ENCODE measurements around the gene MOB2. TPM values are rescaled to one million over a fixed set of nuclear protein-coding genes. Genes with fewer than 3 reads are reported as not detected.

The MOB2 gene
- polyA plus RNA-seq, 1 donor = 24.8 TPM

DNA sequence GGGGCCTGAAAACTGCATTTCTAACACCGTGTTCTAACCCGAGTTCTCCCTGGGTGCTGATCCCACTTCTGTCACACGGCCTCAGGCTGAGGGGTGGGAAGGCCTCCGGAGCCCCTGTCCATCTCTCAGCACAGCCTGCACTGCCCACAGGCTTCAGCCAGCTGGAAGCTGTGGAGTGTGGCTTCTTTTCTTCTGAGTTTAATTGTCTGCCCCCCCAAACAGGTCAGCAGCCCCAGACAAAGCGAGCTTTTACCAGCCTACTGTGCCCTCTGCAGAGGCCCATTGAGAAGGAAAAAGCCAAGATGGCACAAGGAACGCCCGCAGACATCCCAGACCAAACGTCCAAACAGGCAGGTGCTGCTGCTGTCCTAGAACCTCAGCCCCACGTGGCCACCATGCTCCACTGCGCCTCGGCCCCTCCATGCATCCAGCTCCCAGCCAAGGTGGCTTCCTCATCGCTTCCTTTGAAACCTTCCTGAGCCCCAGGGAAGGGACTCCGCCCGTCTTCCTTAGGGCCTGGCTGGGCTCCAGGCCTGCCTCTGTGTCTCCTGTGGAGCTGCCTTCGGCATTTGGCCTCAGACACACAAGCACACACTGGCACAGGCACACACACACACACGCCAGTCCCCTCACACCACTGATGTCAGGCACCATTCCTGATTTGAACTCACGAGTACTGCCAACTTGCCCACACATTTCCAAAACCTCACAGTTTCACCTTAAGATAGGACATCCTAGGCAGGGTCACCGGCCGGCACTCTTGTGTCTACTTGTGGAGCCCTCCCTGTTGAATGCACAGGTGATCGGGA lies 1.7 kb downstream of the MOB2 start:
- no peak for DNase-seq

DNA sequence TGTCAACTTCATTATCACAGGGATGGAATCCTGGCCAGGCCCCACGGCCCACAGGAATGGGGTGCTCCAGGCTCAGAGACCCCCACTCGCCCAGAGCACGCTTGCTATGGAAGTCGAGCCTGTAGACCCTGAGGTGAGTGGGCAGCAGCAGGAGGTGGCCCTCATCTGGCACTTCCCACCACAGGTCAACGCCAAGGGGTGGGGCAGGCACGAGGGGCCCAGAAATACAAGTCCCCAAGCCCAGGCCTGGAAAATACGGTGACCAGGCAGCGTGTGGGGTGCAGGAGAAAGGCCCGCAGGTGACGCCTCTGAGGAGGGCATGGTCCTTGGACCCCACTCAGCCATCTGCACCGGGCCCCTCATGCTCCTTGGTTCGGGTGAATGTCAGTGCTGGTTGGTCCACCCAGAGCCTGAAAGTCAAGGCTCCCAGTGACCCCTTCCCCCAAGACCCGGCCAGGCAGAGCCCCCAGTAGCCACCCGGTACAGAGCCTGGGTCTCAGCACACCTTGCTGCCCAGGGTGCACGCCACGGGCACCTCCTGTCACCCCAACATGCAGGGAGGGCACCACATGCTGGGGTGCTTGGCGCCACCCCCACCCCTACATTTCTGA lies 2.4 kb downstream of the MOB2 start:
- no peak for DNase-seq

DNA sequence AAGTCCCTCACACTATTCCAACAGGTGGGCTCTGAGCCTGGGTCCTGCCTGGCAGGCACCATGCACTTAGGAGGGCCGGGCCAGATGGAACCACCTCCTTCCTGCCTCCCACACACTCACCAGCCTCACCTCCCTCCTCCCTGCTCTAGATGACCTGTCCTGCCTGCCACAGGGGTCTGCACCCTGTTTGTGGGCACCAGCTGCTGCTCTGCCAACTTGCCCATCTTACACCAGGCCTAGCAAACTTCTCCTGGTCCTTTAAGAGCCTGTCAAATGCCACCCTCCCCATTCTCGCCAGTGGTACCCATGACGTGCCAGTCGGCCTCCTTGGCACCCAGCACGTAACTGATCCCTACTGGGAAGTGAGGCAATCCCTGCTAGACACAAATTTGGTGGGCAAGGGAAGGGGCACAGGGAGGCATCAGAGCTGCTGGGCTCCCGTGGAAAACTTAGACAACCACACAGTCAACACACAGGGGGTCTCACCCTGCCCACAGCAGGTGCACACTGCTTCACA lies 3.1 kb downstream of the MOB2 start:
- DNase-seq = no peak

DNA sequence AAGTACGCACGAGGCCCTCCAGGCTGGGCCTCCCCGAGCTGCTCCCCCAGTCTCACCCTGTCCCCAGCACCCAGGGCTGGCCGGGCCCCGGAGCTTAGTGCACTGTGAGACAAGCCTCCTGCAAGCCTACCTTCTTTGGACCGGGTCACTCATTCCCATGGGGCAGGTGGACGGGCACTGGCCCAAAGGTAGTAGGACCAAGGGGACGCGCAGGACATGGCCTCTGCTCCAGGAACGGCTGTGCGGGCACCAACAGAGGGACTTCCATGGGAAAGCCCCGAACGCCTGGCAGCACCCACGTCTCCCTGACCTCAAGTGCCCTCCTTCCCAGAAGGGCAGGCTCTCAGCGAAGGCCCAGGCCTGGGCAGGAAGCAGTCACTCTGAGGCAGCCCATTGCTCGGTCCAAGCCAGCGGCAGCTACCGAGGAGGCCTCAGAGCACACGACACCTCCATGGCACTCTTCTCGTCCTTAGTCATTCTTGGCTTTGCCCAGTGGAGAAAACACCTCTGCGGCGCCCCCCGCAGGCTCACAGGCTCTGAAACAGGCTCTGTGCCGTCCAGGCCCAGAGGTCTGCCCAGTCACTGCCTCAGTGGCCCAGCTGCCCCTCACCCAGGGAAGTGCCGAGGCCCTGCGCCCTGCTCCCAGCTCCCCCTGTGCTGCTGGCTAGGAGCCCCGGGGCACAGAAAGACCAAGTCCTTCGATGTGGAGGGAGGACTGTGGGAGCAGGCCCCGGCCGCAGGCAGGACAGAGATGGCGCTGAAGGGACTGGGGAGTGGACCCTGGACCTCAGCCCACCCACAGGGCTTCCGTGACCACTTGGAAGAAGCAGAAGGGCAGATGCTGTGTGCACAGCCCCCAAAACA lies 3.8 kb downstream of the MOB2 start:
- no peak for DNase-seq

DNA sequence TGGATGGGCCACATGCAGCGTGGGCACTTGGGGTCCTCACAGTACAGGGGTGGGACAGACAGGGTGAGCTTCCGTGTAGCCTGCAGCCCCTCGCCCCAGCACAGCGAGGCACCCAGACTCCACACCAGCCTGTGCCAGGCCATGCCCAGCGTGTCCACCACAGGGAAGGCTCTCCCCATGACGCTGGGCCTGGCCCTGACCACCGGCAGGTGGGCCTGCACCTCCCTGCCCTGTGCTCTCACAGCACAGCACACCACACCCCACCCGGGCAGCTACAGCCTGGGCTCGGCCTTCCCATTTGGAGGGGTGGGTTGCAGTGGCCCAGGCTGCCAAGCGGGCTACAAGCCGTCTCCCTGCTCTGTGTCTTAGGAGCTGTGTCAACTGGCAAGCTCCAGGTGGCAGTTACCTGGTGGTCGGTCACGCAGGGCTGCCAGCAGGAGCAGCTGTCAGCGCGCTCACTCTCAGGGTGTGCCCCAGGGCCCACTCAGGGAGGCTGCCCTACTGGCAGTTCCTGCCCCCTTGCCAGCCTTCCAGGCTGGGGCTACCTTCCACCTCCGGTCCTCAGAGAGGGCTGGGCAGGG lies 4.6 kb downstream of the MOB2 start:
- no peak for DNase-seq

DNA sequence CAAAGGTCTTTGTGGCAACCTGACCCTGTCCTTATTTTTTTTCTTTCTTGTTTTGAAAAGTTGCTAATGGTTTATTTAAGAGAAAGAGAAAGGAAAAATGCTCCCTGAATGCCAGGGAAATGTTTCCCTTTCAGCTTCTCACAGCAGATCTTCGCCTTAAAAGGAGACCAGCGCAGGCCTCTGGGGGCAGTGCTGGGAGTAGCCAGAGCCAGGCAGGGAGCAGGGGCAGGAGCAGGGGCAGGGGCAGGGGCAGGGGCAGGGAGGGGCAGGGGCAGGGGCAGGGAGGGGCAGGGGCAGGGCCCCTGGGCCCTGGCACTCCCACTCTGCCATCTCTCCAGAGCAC lies 5.1 kb downstream of the MOB2 start:
- DNase-seq = no peak

DNA sequence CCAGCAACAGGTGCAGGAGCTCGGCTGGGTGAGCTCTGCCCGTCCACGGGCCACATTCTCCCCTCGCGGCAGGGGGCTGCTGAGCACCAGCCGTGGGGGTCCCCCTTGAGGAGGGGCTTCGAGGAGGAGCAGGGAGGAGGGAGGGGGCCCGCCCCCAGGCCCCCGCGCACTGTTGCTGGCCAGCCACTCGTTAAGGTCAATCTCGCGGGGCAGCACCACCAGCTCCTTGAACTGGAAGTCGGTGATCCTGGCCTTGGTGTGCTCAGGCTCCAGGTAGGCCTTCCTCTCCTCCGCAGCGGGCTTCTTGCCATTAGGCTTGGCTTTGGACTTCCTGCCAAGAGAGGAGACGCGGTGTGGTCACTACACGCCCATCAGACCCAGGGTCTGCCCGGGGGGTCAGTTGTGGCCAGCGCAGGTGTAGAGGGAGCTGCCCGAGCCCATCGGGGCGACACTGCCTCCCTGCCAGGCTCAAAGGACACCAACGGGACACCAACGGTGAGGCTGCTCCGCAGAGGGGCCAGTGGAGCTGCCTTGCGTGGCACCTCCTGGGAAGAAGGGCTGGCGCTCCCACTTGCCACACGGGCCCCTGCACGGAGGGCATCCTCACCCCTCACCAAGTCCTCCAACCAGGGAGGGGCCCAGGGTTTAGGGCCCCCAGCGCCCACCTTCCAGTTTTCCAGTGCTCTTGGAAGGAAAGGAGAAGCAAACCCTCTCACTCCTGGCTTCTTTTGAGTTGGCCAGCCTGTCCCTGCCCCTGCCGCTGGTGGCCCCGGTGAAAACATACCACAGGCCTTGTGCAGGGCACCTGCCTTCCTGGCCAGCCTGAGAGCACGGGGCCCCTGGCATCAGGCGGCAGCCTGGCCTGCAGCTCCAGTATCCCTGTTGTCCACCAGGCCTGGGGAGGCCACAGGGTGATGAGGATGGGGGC lies 5.8 kb downstream of the MOB2 start:
- no peak for DNase-seq

DNA sequence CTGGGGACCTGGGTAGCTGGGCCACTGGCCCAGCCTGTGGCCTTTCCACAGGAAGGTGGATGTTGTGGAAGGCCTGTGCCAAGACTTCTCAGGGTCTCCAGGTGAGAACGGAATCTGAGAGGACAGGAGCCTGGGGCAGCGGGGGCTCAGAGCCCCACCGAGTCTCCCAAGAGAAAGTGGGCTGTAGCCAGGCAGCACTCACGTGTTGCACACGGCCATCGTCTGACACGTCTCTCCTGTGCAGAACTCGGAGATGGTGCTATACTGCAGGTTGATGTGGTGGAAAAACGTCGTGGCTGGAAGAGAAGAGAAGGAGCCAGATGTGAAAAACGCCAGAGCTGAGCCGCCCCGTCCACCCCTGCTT lies 6.4 kb downstream of the MOB2 start:
- no peak for DNase-seq

DNA sequence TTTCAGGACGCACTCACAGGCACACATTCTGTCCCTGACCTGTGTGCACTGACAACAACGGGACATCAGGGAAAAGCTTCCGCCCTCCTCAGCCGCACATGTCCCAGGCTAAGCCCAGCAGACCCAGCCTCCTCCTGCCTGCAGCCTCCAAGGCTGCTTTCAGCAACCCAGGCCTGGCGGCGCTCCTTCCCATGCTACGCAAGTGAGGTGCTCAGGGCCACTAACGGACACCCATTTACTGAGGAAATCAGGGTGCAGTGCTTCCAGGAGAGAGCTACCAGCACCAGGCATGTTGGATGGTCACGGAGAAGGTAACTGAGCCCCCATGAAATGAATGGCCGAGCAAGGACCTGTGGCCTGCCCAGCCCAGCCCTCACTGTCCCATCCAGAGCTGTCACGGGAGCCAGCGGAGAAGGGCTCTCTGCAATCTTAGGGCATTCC lies 6.9 kb downstream of the MOB2 start:
- DNase-seq = no peak

DNA sequence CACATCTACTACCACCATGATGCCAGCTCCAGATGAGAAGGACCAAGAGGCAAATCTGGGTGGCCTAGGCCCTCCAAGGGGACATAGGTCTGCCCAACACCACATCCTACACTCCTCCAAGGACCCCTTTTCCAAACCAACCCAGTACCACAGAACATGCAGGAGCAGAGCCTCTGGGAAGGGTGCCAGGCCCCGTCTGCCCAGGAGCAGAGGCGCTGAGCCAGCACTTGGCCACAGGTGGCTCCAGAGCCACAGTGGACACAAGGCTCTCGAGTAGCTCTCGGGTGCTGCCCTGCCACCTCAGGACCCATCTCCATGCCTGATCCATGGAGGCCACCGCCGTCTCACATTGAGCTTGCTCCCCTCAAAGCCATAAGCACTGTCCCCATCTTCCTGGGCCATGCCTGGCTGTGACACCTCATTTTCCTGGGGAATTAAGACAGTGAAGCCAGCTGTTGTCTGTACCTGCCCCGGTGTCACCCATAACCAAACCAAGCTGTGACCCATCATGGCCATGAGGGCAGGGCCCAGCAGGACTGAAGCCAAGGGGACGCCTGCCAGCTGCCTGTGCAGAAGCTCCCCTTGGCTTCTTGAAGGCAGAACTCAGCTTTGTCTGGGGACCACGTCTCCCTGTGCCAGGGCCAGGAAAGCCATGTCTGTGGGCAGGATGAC lies 7.4 kb downstream of the MOB2 start:
- no peak for DNase-seq

DNA sequence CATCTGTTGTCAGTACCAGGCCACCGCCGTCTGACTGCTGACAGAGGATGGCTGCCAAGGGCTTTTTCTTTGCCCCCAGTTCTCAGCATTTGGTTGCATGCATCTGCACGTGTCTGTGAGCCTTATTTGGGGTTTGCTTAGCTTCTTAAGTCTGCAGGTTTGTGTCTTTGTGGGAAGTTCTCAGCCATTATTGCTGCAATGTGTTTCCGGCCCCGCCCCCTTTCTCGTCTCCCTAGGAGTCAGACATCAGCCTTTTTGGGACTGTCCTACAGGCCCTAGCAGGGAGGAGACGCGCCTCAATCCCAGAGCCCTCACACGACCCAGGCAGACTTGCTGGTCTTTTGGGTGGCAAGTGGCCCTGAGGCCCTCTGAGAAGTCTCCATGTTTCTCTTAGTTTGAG lies 8.0 kb downstream of the MOB2 start:
- DNase-seq = no peak

DNA sequence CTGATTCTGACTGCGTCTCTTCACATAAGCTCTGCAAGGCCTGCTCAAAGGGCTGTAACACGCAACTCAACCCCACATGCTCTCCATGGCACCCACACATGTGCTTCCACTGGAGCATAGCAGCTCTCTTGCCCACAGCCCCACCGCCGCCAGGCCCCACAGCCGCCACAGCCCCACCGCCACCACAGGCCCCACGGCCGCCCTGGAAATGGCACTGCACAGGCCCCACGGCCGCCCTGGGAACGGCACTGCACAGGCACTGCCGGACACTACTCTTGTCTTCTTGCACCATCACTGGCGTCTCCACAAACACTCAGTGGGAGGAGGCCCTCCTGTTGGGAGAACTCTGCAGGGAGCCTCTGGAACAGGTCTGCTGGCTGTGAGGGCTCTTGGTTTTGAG lies 8.6 kb downstream of the MOB2 start:
- no peak for DNase-seq

DNA sequence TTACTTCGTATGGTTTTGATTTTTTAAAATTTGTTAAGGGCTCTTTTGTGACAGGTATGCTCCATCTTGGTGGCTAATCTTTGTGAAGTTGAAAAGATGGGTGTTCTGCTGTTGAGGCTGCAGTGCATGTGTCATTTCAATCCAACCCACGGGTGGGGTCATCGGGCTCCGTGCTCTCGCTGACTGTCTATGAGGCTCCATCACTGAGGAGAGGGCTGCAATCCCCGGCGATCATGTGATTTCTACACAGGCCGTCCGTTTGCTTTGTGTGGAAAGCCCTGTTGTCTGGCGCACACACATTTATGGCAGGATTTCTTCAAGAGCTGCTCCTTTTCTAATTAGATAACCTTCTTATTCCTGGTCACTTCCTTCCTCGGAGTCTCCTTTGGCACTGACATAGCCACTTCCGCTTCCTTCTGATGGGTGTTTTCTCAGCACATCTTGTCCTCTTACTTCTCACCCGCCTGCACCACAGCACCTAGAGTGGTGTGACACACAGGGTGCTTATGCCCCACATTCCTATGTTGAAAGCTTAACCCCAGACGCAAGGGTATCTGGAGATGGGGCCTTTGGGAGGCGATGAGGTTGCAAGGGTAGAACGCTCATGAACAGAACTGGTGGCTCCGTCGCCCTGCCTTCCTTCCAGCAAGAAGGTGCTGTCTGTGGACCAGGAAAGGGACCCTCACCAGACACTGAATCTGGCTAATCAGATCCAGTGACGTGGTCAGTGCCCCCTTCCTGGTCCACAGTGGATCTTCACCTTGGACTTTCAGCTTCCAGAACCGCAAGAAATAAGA lies 9.4 kb downstream of the MOB2 start:
- no peak for DNase-seq

DNA sequence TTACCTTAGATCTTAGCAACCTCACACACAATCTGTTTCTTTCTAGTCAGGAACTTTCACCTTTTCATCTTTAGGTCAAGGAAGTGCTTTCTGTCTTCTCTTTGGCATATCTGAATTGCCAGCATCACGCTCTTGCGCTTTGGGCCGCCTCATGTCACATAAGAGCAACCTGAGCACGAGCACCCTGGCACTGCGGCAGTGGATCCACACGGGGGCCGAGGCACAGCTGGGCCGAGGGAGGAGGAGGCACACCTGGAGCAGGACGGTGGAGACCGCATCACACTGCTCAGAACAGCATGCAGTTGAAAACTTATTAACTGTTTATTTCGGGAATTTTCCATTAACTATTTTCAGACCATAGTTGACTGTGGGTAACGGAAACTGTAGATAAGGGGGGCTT lies 10.7 kb downstream of the MOB2 start:
- DNase-seq = no peak

DNA sequence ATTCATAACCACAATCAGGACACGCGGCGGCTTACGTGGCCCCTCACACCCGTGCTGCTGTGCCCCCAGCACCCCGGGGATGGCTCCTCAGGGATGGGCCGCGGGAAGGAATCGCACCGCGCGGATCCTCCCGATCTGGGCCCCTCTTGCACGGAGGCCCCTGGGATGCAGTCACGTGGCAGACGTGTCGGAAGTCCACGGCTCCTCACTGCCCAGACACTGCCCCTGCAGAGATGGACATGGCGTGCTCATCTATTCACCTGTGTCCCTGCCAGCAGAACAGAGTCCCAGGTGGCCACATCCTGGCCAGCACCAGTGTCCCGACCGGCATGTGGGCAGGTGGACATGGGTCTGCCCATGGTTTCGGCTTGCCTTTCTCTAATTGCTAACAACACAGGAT lies 12.8 kb downstream of the MOB2 start:
- no peak for DNase-seq

DNA sequence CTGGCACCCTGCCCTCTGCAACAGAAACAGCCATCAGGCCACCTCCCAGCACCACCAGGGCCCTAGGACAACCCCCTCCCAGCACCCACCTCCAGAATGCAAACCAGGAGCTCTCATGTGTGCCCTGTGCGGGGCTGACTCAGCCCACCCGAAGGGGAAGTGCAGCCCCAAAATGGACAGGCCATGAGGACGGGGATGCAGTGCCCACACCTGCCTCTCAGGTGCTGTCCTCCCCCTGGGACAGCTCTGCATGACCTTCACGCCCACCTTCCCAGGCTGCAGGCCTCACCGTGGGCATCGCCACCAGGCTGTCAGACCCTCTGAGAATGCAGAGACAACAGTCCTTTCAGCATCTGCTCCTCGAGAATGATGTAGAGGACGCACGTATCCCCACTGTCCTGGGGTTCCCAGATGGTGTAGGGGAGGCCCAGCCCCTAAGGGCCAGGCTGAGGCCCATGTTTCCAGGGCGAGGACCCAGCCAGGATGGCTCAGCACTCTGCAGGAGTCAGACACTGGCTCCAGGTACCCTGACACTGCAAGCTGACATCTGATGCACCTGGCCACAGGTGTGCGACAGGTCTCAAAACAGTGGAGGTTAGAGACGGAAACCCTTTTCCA lies 13.5 kb downstream of the MOB2 start:
- no peak for DNase-seq

DNA sequence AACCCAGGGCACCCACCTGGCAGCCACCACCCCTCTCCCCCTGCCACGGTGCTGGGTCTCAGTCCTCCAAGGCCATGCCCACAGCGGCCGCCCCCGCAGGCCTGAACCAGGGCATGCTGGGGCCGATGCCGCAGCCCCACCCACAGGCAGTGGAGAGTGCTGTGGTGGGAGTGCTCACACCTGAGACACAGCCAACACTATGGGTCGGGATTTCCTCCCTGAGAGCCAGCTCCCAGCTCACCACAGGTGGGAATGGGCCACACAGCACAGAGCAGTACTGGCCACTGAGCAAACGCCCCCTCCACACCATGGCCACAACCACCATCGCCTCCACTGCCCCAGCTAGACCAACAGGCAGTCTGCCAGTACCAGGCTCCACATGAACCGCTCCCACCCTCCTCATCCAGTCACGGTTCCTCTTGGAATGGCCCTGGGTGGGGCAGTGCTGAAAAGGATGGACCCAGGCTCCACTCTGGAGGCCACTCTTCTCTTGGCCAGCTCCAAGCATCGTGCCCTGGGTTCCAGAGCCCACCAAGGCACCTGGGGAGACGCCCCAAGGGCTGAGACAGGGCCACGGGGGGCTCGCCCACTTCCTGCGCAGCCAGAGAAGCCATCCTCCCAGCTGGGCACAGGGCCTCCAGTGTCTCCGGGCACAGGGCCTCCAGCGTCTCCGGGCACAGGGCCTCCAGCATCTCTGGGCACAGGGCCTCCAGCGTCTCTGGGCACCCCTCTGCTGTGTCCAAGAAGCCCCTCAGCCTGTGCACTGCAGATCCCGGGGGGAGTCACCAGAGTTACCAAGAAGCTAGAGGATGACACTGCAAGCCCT lies 14.2 kb downstream of the MOB2 start:
- DNase-seq = no peak

DNA sequence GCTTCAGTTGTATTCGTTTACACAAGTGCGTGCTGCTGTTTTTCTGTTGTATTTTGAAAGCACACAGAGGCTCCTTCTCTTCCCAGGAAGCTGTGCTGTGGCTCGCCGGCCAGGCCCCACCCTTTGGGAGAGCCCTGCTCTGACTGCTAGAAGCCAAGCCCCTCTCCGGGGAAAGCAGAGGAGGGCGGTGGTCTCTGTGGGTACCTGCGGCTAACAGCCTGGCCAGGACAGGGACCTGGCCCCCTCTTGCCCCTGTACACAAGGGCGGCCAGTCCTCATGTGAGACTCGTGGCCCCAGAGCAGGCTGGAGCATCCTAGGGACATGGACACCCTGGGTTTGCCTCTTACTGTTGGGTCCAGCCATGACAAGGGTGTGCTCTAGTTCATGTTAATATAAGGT lies 14.8 kb downstream of the MOB2 start:
- DNase-seq = no peak
